ENCODE measurements around the gene CPSF3. TPM values are rescaled to one million over a fixed set of nuclear protein-coding genes. Genes with fewer than 3 reads are reported as not detected.

Gene CPSF3
- total and polyA plus RNA-seq, 2 of the 8 experiments (the other 6 are each of a cell fraction or from before 2014, with no cell fraction given) = 44.5 to 93.3 TPM

- TF ChIP-seq, protein P1, sequence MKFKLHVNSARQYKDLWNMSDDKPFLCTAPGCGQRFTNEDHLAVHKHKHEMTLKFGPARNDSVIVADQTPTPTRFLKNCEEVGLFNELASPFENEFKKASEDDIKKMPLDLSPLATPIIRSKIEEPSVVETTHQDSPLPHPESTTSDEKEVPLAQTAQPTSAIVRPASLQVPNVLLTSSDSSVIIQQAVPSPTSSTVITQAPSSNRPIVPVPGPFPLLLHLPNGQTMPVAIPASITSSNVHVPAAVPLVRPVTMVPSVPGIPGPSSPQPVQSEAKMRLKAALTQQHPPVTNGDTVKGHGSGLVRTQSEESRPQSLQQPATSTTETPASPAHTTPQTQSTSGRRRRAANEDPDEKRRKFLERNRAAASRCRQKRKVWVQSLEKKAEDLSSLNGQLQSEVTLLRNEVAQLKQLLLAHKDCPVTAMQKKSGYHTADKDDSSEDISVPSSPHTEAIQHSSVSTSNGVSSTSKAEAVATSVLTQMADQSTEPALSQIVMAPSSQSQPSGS (IDR thresholded peaks at IDR 0.05; ENCODE audit: low read length) = no peak
- TF ChIP-seq SIX5 (IDR thresholded peaks at IDR 0.05; ENCODE audit: low read depth, low read length) = no peak
- no peak for TF ChIP-seq CTBP2 (IDR thresholded peaks at IDR 0.05; ENCODE audit: borderline replicate concordance, insufficient read depth, insufficient read length, low read length)
These were observed 17.8 kb upstream of the CPSF3 start (continued) for GRCh38 chr2:9405636-9406035.
